HepG2 (cell line): ENCODE results near the gene GLB1L3. TPM values are rescaled to one million over a fixed set of nuclear protein-coding genes. Genes with fewer than 3 reads are reported as not detected.

Experiments
- ATAC-seq: fragments of 200-7000 bp; cut with Tn5 transposase; 3 replicates; pipeline ENCODE4 v1.9.1; 2020; ENCODE audit warnings: mild to moderate bottlenecking, moderate library complexity
- BruUV-seq: library from RNA; stranded (reverse); fragments of 400-500 nt; replicated peaks from 2 replicates; lab custom pipeline; 2021; lab: Mats Ljungman, UMichigan
- CTCF ChIA-PET: fragments of 300-600 bp; formaldehyde crosslinking; extraction: SDS; loops from one replicate; lab custom pipeline; 2021; ENCODE audit warnings: low total read pairs, inconsistent platforms, low intra/inter-chr PET ratio; lab: Yijun Ruan, JAX
- POLR2A ChIA-PET: fragments of 350-600 bp; sonication (Branson Sonifier 250); formaldehyde crosslinking; loops from one replicate; lab custom pipeline; 2020; ENCODE audit warnings: antibody characterized with exemption, inconsistent platforms; lab: Yijun Ruan, JAX
- DNase-seq: peaks from one replicate; pipeline ENCODE4 v3.0.0-alpha.2; 2015; ENCODE audit warnings: low spot score
- FAIRE-seq: peaks from 3 replicates; lab custom pipeline; 2011; peaks lifted over from hg19 to GRCh38; lab: Jason Lieb, UNC
- H2AFZ ChIP-seq: one replicate; pipeline ENCODE4 v1.6.1; 2011; ENCODE audit warnings: low read length, inconsistent platforms
- H3K27ac ChIP-seq: fragments of 300-600 bp; 3 replicates; pipeline ENCODE4 v1.8.0; 2011; ENCODE audit warnings: mixed run types, mild to moderate bottlenecking, mixed read lengths, low read length, inconsistent platforms; ENCODE audit not compliant: insufficient read depth; ENCODE audit errors: extremely low read length
- H3K27me3 ChIP-seq, 2 experiments: fragments of 200-600 bp in 1 of 2; 2 replicates in 1 of 2; 3 replicates in 1 of 2; pipeline versions ENCODE4 v1.6.0 to v1.8.0; 2011; ENCODE audit warnings: low read length in 2 of 2, mild to moderate bottlenecking in 2 of 2, moderate library complexity in 2 of 2, inconsistent platforms in 1 of 2; ENCODE audit not compliant: insufficient read depth in 2 of 2, control insufficient read depth in 1 of 2
- H3K36me3 ChIP-seq, 2 experiments: fragments of 200-600 bp in 1 of 2; replicated peaks in 1 of 2; 2 replicates in 1 of 2; 3 replicates in 1 of 2; pipeline versions ENCODE4 v1.5.1 to v1.8.0; 2011; ENCODE audit warnings: low read length in 2 of 2, inconsistent platforms in 1 of 2; ENCODE audit not compliant: insufficient read depth in 2 of 2, control insufficient read depth in 1 of 2
- H3K4me1 ChIP-seq: 2 replicates; pipeline ENCODE4 v1.5.1; 2012; ENCODE audit warnings: low read length, inconsistent platforms; ENCODE audit not compliant: insufficient read depth
- H3K4me2 ChIP-seq: 2 replicates; pipeline ENCODE4 v1.6.0; 2011; ENCODE audit warnings: low read depth, low read length, inconsistent platforms
- H3K4me3 ChIP-seq, 3 experiments: fragments of 200-600 bp in 1 of 3; sonication (generic), shearing (Covaris generic) in 1 of 3; replicated peaks in 1 of 3; 2 replicates each; pipeline ENCODE4 v1.5.1; 2011 to 2016; ENCODE audit warnings: low read length in 3 of 3, inconsistent platforms in 2 of 3, low read depth in 2 of 3, mild to moderate bottlenecking in 2 of 3, control low read depth in 1 of 3, mixed read lengths in 1 of 3; ENCODE audit not compliant: insufficient read depth in 1 of 3
- H3K79me2 ChIP-seq: one replicate; pipeline ENCODE4 v1.6.1; 2011; ENCODE audit warnings: low read length, inconsistent platforms; ENCODE audit not compliant: insufficient read depth
- H3K9ac ChIP-seq: 2 replicates; pipeline ENCODE4 v1.6.0; 2011; ENCODE audit warnings: mild to moderate bottlenecking, low read depth, low read length, inconsistent platforms; ENCODE audit not compliant: insufficient read depth
- H3K9me3 ChIP-seq: 2 replicates; pipeline ENCODE4 v1.5.1; 2012; ENCODE audit warnings: mild to moderate bottlenecking, low read length
- H4K20me1 ChIP-seq: 2 replicates; pipeline ENCODE4 v1.6.0; 2011; ENCODE audit warnings: inconsistent platforms, mild to moderate bottlenecking, low read length, moderate library complexity; ENCODE audit not compliant: insufficient read depth
- BRF2 ChIP-seq: sonication (generic); formaldehyde crosslinking; IDR thresholded peaks from 2 replicates; pipeline ENCODE4 v1.8.1; 2022; ENCODE audit warnings: mild to moderate bottlenecking, missing genetic modification reagents
- DNMT3B ChIP-seq: conservative IDR thresholded peaks from 2 replicates; pipeline ENCODE4 v1.6.1; 2016; ENCODE audit warnings: missing biosample characterization, control low read depth
- IKZF1 ChIP-seq: fragments of 450-650 bp; IDR thresholded peaks from 2 replicates; pipeline ENCODE4 v1.7.1; 2016
- RFX5 ChIP-seq: IDR thresholded peaks from 2 replicates; pipeline ENCODE4 v1.6.1; 2011; ENCODE audit warnings: low read depth, low read length, improper control_type of control experiment
- ZNF10 ChIP-seq: sonication (generic); formaldehyde crosslinking; IDR thresholded peaks from 2 replicates; pipeline ENCODE4 v1.4.0; 2020; ENCODE audit warnings: mild to moderate bottlenecking, low read depth, missing genetic modification reagents, borderline replicate concordance
- ZNF567 ChIP-seq: sonication (generic); formaldehyde crosslinking; IDR thresholded peaks from 2 replicates; pipeline ENCODE4 v1.8.1; 2023; ENCODE audit warnings: mild to moderate bottlenecking, missing genetic modification reagents, borderline replicate concordance
- ZNF614 ChIP-seq: IDR thresholded peaks from 2 replicates; pipeline ENCODE4 v1.6.1; 2018; ENCODE audit warnings: missing biosample characterization, missing genetic modification reagents, inconsistent platforms, borderline replicate concordance
- ZNF644 ChIP-seq: IDR thresholded peaks from 2 replicates; pipeline ENCODE4 v1.6.1; 2016; ENCODE audit warnings: low read depth
- ZNF691 ChIP-seq: sonication (generic); formaldehyde crosslinking; IDR thresholded peaks from 2 replicates; pipeline ENCODE4 v1.4.0; 2020; ENCODE audit warnings: missing genetic modification reagents, low read depth, mild to moderate bottlenecking, borderline replicate concordance
- ZNF770 ChIP-seq: sonication (generic); formaldehyde crosslinking; IDR thresholded peaks from 2 replicates; pipeline ENCODE4 v1.5.0; 2020; ENCODE audit warnings: mild to moderate bottlenecking, missing genetic modification reagents
- ZSCAN30 ChIP-seq: sonication (generic); formaldehyde crosslinking; IDR thresholded peaks from 2 replicates; pipeline ENCODE4 v1.5.0; 2020; ENCODE audit warnings: mild to moderate bottlenecking, missing genetic modification reagents
- WGBS: methylation state at CpG from one replicate; pipeline ENCODE4 v1.1.6; 2017; ENCODE audit warnings: low lambda C conversion rate; 5-methylcytosine and 5-hydroxymethylcytosine counted together
- in situ Hi-C: cut with HindIII; loops from 2 replicates; pipeline ENCODE4 v1.10.0; 2017; ENCODE audit warnings: low pct_unique_long_range_greater_than_20kb; ENCODE audit not compliant: extremely low pct_ligation_motif_present
- intact Hi-C: fragments of 100-400 bp; cut with micrococcal nuclease; formaldehyde crosslinking; loops from one replicate; pipeline ENCODE4 v1.10.0; 2022; ENCODE audit not compliant: unreplicated experiment
- polyA plus RNA-seq, 8 experiments: library from polyadenylated mRNA; depleted of rRNA in 3 of 8; stranded (reverse) in 7 of 8; unstranded in 1 of 8; fragments of >200 nt; fragmentation: Illumina TruSeq in 4 of 8; extraction: Trizol in 4 of 8; gene quantifications; 2 replicates each; pipeline versions ENCODE4 v1.2.1 to v1.2.3, GENCODE V29; 2011 to 2016; ENCODE audit warnings: low read depth in 4 of 8, missing spikeins in 1 of 8, mixed read lengths in 1 of 8; ENCODE audit not compliant: insufficient read depth in 1 of 8
- total RNA-seq, 5 experiments: library from RNA; depleted of rRNA; stranded (reverse); fragments of >200 nt; fragmentation: Illumina TruSeq; extraction: Trizol; gene quantifications; 2 replicates each; pipeline ENCODE4 v1.2.3, GENCODE V29; 2016; ENCODE audit warnings: low read depth in 1 of 5

The GLB1L3 gene
- total and polyA plus RNA-seq, 2 of the 13 experiments (the other 11 are each of a cell fraction or from before 2014, with no cell fraction given) = not detected

- 43% methylated on average over 22 of the region's 22 CpGs for WGBS
- no peak for DNase-seq
Measured at GRCh38 chr11:134282121-134283045, 6.2 kb downstream of the GLB1L3 start.

More at GRCh38 chr11:134282121-134283045, 6.2 kb downstream of the GLB1L3 start:
- Histone ChIP-seq H3K9ac (no peak overlapping the region), H3K4me3 (no peak overlapping the region), H3K9me3 (no peaks in the 10 kb centered on the region)
- TF ChIP-seq IKZF1 (no peak), ZNF10 (CRISPR knock-in tag) (no peak), ZNF770 (no peak), RFX5 (no peak), BRF2 (CRISPR knock-in tag) (no peak), ZSCAN30 (no peak), ZNF567 (CRISPR knock-in tag) (no peak), ZNF614 (no peak), DNMT3B (CRISPR knock-in tag) (no peak), ZNF644 (CRISPR knock-in tag) (no peak), ZNF691 (CRISPR knock-in tag) (no peak)
- TF ChIP-seq, all 625 proteins: peak for 0
- Histone ChIP-seq H4K20me1 (no peaks in the 10 kb centered on the region), H3K79me2 (no peaks in the 10 kb centered on the region), H2AFZ (no peak overlapping the region), H3K27me3 (peaks cover 3 to 46% of the 10 kb centered on the region in 2 experiments; a peak in 4 of 5 replicates), H3K4me2 (no peak overlapping the region), H3K27ac (no peak overlapping the region), H3K4me1 (no peaks in the 10 kb centered on the region), H3K36me3 (no peaks in the 10 kb centered on the region)
- in situ Hi-C loops (no loop called here), intact Hi-C loops (no loop called here)
- FAIRE-seq (no peak), ATAC-seq (no peak)
- ChIA-PET POLR2A (no interaction called here), CTCF (no interaction called here)
- no TSS peak for BruUV-seq
